Central memory CD4-positive, alpha-beta T cell (primary cell): ENCODE measurements around the gene INTS14.

Source experiments
- DNase-seq: peaks from one replicate; pipeline ENCODE4 v3.0.0; 2022

INTS14 gene

GRCh38 chr15:65529762-65530317, 81.1 kb downstream of the INTS14 start:
- DNase-seq = no peak
